Cardiac fibroblast (primary cell): ENCODE results near the gene DNAAF3.
A peak's percentile ranks its signal among the peaks of the same experiment; 100 is the strongest.

Experiments
- DNase-seq, 2 donors: peaks; one replicate each; pipeline versions ENCODE4 v3.0.0 to v3.0.0-alpha.2; 2010; ENCODE audit warnings: low read depth in 2 of 2
- H3K4me3 ChIP-seq, 2 donors: replicated peaks in 1 of 2; 1 replicate in 1 of 2; 2 replicates in 1 of 2; pipeline ENCODE4 v1.5.1; 2011; ENCODE audit warnings: low read depth in 2 of 2, low read length in 2 of 2, mild to moderate bottlenecking in 2 of 2, moderate library complexity in 1 of 2
- TF ChIP-seq, protein P1 (sequence below): IDR thresholded peaks from one replicate; pipeline ENCODE4 v1.5.1; 2011; ENCODE audit warnings: low read depth, mild to moderate bottlenecking, low read length, inconsistent platforms

Gene DNAAF3

GRCh38 chr19:55166530-55167268 lies at the start of gene DNAAF3:
DNAAF3 (minus strand) TSS chr19:55166613; CDS start chr19:55166413, 200 bp downstream.
- peak; percentile 98 for DNase-seq
- H3K4me3 ChIP-seq = peak within 1 kb of the TSS; percentile 58 to 61
- TF ChIP-seq, protein P1, sequence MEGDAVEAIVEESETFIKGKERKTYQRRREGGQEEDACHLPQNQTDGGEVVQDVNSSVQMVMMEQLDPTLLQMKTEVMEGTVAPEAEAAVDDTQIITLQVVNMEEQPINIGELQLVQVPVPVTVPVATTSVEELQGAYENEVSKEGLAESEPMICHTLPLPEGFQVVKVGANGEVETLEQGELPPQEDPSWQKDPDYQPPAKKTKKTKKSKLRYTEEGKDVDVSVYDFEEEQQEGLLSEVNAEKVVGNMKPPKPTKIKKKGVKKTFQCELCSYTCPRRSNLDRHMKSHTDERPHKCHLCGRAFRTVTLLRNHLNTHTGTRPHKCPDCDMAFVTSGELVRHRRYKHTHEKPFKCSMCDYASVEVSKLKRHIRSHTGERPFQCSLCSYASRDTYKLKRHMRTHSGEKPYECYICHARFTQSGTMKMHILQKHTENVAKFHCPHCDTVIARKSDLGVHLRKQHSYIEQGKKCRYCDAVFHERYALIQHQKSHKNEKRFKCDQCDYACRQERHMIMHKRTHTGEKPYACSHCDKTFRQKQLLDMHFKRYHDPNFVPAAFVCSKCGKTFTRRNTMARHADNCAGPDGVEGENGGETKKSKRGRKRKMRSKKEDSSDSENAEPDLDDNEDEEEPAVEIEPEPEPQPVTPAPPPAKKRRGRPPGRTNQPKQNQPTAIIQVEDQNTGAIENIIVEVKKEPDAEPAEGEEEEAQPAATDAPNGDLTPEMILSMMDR = no peak

- no peak overlapping the region for H3K4me3 ChIP-seq
- DNase-seq = no peak
- TF ChIP-seq, protein P1 = no peak
Observed at GRCh38 chr19:55213547-55213946, 47.1 kb upstream of the DNAAF3 start.

DNA sequence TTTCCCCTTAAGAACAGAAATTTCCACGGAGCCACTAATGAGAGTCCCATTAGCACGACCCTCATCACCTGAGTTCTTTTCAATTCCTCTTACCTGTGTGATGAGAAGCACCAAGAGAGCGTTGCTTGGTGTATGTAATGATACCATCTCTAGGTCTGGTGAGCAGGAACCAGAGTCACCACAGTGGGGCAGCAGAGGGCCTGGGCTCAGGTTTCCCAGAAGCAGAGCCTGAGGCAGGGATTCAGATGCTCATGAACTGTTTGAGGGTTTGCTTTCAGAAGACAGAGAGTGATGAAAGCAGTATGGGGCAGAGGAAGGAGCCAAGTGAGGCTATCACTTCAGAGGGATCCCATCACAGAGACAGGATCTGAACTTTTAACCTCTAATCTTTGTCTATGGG lies 46.0 kb upstream of the DNAAF3 start:
- peak in 1 of 2 donors; percentile 24 for DNase-seq
- H3K4me3 ChIP-seq = no peak overlapping the region
- TF ChIP-seq, protein P1 = peak; percentile 35

DNA sequence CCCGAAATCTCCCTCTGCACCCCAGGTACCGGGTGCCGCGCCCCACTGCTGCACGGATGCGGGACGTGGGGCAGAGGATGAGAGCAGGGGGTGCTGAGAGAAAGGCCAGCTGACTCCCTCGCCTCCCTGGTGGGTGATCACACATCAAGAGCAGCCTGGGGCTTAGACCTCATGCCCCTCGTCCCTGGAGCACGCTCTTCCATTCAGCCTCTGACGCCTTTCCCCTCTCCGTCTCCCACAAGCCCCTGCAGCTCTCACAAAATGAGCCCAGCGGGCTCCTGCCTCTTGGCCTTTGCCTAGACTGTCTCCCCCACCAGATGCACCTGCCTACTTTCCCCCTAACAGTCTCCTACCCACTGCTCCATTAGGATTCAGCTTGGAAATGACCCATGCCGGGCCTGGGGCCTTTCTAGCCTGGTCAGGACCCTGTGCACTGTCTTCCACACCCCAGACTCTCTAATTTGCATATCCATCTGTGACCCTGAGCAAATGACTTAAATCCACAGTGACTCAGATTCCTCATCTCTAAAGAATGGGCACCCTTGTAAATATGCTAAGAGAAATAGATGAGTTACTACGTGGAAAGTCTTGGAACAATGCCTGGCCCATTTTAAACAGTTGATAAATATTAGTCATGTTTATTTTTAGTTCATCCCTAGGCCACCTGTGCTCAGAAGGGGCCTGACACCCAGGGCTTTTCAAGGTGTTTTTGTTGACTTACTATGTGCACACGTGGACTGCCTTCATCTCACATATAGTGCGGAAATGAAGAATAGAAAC lies 43.5 kb upstream of the DNAAF3 start:
- TF ChIP-seq, protein P1 = no peak
- peak; percentile 85 to 96 for DNase-seq

DNA sequence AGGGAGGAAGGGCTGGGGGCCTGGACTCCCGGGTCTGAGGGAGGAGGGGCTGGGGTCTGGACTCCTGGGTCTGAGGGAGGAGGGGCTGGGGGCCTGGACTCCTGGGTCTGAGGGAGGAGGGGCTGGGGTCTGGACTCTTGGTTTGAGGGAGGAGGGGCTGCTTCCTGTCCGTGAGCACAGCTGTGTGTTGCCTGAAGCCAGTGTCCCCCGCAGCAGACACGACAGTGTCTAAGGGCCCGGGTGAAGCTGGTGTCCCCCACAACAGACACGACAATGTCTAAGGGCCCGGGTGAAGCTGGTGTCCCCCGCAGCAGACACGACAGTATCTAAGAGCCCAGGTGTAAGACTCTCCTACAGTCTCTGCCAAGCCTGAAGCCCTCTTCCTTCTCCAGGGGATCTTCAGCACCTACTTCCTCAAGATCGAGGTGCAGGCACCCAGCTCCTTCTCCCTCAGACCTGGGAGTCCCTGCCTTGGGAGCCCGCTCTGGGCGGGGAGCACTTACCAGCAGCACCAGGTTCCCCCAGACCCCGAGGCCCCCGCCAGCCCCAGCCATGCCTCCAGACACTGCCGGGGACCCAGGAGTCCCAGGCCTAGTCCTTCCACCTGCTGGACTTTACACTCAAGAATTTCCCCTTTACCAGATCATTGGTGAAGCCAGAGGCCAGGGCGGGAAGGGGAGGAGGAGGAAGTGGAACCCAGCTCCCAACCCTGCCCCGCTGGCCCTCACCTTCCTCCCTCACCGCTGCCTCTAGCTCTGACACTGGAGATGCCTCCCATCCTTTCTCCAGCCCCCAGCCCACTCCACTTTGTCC lies 42.7 kb upstream of the DNAAF3 start, which contains the start of gene PTPRH:
Gene PTPRH, minus strand, starts transcription at position 622 of the 813 bp plus-strand sequence. Its CDS starts 68 bp downstream, at position 554.
- TF ChIP-seq, protein P1 = no peak
- no peak for DNase-seq
- no peak within 1 kb of the TSS for H3K4me3 ChIP-seq

More for the DNA sequence above, 43.5 kb upstream of the DNAAF3 start:
- no peak overlapping the region for H3K4me3 ChIP-seq

DNA sequence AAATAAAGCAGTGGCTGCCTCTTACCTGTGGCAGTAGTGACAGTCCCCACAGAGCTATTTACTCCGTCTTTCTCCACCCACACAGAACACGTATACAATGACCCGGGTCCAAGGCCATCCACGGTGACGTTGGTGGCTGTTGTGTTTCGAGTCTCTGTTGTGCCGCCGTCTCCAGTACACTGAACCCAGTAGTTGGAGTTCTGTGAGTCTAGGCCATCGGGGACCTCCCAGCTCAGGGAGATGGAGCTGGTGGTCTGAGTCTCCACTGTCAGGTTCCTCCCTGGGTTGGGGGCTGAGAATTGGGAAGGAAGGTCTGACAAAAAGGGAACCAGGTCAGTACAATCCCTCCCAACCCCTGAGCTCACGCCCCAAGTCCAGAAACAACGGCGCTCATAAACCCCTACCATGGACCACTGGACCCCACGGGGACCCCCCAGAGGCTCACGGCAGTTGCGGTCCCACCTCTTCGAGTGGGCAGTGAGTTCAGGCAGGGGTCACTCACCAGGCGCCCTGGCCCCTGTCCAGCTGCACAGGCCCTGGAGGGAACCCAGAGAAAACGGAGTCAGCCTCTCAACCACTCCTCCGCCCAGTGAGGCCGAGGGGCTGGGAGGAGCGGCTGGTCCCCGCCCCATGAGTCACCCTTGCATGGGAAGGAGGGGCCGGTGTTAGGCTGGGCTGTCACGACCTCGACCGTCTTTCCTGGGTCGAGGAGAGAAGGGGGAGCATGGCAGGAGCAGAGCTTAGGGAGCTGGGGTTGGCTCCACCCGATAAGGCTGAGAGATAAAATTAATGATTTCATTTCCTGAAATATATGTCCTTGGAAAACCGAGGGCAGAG lies 40.5 kb upstream of the DNAAF3 start:
- TF ChIP-seq, protein P1 = no peak
- peak; percentile 83 to 95 for DNase-seq
- H3K4me3 ChIP-seq = peak overlapping the region; percentile 8 to 32
